Adrenal gland (tissue), 5 donors: Measurements from ENCODE around the gene CD180.

Experiments
- POLR2A ChIP-seq, 2 donors: fragments of 450-650 bp; IDR thresholded peaks; one replicate each; pipeline ENCODE4 v1.6.1; 2017; ENCODE audit warnings: antibody characterized with exemption in 2 of 2, mild to moderate bottlenecking in 2 of 2, moderate library complexity in 1 of 2
- TF ChIP-seq, protein P1 (sequence below), 6 experiments: fragments of 450-650 bp in 4 of 6; fragments of 200-600 bp in 2 of 6; sonication (generic) in 1 of 6; IDR thresholded peaks; 1 replicate in 5 of 6; 2 replicates in 1 of 6; pipeline versions ENCODE4 v1.5.1 to v1.8.0; 2016 to 2021; ENCODE audit warnings: antibody characterized with exemption in 6 of 6, mild to moderate bottlenecking in 2 of 6, moderate library complexity in 1 of 6
- donor health status: DM: no; HTN: no; CAD: no.

DNA sequence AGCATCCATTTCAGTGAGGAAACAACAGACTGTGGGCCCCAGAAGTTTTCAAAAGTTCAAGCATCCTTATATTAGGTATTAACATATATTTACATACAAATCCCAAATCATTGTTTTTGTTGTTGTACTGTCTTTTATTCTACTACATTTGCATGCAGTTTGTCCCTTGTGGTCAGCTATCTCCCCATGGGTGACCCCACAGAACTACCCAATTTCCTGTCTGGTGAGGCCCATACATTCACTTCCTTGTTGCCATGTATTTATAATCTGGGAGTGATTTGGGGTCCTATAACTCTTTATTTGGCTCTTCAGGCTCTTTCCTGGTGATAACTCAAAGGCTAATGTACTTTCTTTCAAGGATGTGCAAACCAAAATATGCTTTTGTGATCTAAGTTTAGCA, 3.3 kb upstream of the CD180 start:
- TF ChIP-seq POLR2A (IDR thresholded peaks at IDR 0.05) = no peak
- TF ChIP-seq, protein P1, sequence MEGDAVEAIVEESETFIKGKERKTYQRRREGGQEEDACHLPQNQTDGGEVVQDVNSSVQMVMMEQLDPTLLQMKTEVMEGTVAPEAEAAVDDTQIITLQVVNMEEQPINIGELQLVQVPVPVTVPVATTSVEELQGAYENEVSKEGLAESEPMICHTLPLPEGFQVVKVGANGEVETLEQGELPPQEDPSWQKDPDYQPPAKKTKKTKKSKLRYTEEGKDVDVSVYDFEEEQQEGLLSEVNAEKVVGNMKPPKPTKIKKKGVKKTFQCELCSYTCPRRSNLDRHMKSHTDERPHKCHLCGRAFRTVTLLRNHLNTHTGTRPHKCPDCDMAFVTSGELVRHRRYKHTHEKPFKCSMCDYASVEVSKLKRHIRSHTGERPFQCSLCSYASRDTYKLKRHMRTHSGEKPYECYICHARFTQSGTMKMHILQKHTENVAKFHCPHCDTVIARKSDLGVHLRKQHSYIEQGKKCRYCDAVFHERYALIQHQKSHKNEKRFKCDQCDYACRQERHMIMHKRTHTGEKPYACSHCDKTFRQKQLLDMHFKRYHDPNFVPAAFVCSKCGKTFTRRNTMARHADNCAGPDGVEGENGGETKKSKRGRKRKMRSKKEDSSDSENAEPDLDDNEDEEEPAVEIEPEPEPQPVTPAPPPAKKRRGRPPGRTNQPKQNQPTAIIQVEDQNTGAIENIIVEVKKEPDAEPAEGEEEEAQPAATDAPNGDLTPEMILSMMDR (IDR thresholded peaks at IDR 0.05) = no peak
